HG02981 (cell line): ENCODE results near the gene PPP1R3G.

Experiments used
- ATAC-seq: cut with Tn5 transposase; IDR thresholded peaks from one replicate; pipeline ENCODE4 v1.9.1; 2021; ENCODE audit warnings: mild to moderate bottlenecking, moderate library complexity; ENCODE audit not compliant: unreplicated experiment

Gene PPP1R3G

GRCh38 chr6:5091210-5092069, 6.3 kb downstream of the PPP1R3G start:
- no peak for ATAC-seq

GRCh38 chr6:5093231-5094015, 8.3 kb downstream of the PPP1R3G start:
- ATAC-seq: no peak

DNA sequence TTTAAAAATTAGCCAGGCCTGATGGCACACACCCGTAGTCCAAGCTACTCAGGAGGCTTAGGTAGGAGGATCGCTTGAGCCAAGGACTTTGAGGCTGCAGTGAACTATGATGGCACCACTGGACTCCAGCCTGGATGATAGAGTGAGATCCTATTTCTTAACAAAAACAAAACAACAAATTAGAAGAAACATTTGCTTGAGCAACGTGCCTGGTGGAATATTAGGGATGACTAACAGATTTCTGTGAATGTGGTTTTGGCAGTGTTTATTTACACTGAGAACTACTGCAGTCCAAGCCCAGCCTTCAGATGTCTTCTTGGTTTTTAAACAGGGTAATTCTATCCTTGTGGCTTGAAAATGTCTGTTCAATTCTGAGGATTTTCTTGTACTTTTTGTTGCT, 9.2 kb downstream of the PPP1R3G start:
- ATAC-seq: no peak

GRCh38 chr6:5095236-5095635, 10.1 kb downstream of the PPP1R3G start:
- no peak for ATAC-seq

GRCh38 chr6:5096482-5096881, 11.3 kb downstream of the PPP1R3G start:
- no peak for ATAC-seq

- no peak for ATAC-seq
Observed at GRCh38 chr6:5098501-5099270, 13.5 kb downstream of the PPP1R3G start.

- no peak for ATAC-seq
Observed at GRCh38 chr6:5099537-5099936, 14.4 kb downstream of the PPP1R3G start.

DNA sequence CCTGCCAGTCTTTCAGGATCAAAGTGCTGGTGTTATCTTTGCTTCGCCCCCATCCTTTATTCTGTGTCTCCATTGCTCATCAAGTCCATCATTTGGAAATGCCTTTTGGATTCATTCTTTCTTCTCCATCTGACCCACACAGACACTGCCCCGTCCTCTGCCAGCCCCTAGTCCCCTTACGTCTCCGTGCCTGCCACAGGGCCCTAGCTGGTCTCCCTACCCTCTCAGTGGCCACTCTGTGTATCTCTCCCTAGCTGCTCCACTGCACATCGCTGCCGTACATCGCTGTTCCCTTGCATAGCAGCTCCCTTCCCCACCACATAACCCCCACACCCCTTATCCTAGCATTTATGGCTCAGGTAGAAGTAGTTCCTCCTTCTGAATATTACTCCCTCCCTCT, 15.7 kb downstream of the PPP1R3G start:
- no peak for ATAC-seq

- no peak for ATAC-seq
Observed at GRCh38 chr6:5102267-5102970, 17.3 kb downstream of the PPP1R3G start.

GRCh38 chr6:5103250-5103649, 18.1 kb downstream of the PPP1R3G start:
- ATAC-seq: no peak

GRCh38 chr6:5104667-5105066, 19.5 kb downstream of the PPP1R3G start:
- ATAC-seq: no peak

DNA sequence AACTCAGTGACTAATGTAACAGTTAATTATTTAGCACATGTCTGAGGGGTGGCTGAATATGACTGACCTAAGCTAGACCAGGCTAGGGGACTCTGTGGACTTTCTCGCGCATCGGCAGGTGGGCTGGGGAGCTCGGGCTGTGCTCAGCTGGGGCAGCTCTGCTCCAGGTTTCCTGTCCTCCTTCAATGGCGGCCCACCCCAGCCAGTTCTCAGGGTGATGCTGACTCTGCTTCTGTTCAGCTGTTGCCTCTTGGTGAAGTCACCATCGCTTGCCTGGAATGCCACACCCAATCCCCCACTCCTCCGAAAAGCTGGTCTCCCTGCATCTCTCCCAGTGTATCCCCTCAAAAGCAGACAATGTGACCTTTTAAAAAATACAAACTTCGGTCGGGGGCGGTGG, 20.0 kb downstream of the PPP1R3G start:
- ATAC-seq: no peak

DNA sequence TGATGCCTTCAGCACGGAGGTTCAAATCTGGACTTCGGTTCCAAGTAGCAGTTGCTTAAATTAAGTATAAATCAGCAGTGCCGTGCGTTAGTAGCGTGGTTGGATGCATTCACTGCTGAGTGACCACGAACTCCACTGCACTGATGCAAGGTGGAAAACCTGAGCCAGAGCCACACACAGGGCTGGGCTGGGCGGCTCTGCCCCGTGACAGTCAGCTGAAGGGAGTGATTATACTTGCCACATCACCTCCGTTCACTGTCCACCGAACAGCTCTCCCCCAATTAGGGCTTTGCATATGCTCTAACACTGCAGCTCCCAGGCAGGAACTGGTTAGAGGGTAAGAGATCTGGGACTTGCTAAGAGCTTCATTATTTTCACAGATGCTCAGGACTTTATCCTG, 22.2 kb downstream of the PPP1R3G start:
- ATAC-seq: no peak

DNA sequence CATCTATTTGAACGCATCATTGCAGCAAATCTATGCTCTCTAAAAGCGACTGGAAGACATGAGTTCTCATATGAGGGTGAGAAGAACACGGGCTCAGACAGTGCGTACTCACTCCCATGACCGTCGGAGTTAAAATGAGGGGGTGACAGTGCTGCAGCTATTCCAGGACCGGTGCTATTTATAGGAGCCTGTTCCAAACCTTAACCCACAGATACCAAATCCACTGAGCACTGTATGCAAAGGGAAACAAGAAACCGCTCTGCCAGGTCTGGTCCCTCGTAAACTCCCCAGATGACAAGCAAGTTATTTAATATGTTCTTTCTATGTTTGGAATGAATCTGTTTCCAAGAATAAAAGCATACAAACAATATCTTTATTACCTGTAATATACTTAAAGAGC, 22.9 kb downstream of the PPP1R3G start:
- no peak for ATAC-seq

DNA sequence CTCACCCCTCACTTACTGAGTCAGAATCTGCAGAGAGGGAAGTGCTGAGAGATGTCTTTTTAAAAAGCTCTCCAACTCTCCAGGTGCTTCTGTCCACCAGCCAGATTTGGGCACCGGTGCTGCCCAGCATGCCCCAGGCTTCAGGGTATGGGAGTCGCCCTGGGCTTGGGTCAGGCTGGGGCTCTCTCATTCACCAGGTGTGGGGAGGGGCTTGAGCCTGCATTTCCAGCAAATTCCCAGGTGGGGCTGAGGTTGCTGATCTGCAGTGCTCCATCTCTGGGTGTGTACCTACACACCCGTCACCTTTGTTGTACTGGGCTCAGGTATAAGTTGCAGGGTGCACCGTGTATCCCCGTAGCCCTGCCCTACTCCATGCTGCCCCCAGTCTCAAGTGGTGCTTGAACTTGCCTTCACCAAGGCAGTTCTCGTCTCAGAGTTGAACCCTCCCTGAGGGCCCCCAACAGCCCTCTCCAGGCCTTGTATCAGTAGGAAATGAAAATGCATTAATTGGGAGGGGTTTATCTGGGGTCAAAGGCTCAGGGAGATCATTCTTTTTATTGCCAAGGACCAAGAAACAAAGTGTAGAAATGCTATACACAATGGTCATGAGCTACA, 23.5 kb downstream of the PPP1R3G start:
- no peak for ATAC-seq

DNA sequence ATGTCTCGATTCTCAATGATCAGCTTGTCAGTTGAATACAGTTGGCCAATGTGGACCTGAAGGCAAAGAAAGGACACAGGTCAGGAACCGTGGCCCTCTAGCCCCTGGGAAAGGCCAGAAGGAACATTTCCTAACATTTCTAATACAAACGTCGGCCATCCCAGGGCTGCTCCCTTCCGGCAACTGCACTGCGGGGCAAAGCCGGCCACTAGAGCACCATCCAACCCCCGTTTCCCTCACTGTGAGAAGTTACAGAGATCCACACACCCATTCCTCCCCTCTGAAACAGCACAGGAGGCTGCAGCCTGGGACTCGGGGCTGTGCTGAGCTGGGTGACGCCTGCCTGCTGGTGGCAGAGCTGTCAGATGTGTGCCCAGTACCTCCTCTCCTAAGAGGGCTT, 24.3 kb downstream of the PPP1R3G start:
- no peak for ATAC-seq

DNA sequence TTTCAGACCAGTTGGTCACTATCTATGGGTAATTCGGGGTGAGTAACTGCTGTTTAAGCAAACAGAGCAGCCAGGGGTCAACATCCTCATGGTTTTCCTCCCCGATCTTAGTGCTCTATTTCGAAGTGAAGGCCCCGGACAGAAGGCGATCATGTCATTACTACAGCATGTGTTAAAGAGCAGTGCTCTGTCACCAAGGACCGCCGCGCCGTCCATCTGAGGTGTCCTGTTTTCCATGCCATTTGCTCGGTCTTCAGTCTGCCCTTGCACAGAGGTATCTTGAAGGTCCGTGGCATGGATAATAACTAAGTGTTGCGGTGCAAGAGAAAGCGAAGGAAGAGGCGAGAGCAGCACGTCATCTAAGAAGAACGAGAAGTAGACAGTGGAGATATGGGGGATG, 25.1 kb downstream of the PPP1R3G start:
- no peak for ATAC-seq

GRCh38 chr6:5111626-5112025, 26.5 kb downstream of the PPP1R3G start:
- ATAC-seq: no peak

- no peak for ATAC-seq
Observed at GRCh38 chr6:5112066-5112799, 27.1 kb downstream of the PPP1R3G start.

DNA sequence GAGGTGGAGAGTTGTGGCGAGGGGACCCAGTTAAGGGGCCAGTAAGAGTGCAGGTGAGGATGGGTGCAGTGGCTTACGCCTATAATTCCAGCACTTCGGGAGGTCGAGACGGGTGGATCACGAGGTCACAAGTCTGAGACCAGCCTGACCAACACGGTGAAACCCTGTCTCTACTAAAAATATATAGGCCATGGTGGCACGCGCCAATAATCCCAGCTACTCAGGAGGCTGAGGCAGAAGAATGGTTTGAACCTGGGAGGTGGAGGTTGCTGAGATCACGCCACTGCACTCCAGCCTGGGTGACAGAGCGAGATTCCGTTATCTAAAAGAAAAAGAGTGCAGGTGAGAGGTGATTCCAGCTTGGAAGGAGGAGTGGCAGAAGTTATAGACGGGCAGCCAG, 28.0 kb downstream of the PPP1R3G start:
- no peak for ATAC-seq
